GM18498 (cell line): ENCODE results near the gene ECM2.

Experiments used
- ATAC-seq: cut with Tn5 transposase; IDR thresholded peaks from one replicate; pipeline ENCODE4 v1.9.1; 2021; ENCODE audit warnings: mild to moderate bottlenecking, moderate library complexity; ENCODE audit not compliant: unreplicated experiment

ECM2 gene

DNA sequence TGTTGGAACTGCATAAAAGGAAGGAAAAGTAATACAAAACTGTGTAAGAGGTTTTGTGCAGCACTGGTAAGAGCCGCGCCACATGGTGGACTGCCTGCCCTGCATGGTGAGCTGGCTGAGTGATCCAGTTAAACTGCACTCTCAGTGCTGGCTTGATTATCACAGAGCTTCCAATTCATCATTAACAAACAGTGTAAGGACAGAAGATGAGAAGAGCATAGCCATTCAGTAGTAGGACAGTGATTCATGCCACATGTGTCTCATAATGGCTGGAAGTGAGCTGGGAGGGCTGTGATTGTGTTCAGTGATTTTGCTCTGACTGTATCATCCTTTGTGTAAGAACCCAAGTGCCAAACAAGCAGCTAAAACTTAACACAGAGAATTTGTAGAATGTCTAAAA, 67.6 kb downstream of the ECM2 start:
- no peak for ATAC-seq

DNA sequence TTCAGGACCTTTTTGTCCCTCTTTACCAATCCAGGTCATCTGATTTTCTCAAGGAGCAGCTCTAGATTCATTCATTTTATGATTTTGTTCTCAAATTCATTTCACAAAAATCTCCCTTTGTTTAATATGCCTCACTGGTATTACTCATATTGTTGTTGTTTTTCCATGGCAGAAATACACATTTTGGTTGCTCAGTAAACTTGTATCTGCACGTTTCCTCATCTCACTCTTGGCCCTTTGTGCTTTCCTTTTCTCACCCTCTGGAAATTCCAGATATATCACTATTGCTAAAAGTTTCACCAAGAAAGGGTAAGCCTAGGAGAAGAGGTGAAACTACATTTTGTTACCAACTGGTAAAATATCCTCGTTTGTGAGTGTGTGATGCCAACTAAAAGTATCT, 68.3 kb downstream of the ECM2 start:
- no peak for ATAC-seq

- no peak for ATAC-seq
Observed at GRCh38 chr9:92467041-92467440, 68.7 kb downstream of the ECM2 start.

- no peak for ATAC-seq
Observed at GRCh38 chr9:92463984-92464383, 71.8 kb downstream of the ECM2 start.

- ATAC-seq, result no peak
Observed at GRCh38 chr9:92463387-92463786, 72.4 kb downstream of the ECM2 start.

DNA sequence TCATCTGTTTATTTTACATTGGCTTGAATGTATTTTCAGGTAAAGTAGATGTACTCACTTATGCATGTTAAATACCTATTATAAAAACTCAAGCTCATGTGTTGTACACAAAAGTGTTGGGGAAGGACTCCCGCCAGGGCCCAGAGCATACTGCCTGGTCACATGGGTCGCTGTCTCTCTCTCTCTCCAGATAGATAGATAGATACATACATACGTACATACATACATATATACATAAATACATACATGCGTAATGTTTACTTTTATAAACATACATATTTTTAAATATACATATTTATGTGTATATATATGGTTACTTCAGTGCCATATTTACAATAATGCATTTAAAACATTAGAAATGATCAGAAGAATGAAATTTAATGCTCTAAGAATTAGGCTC, 78.2 kb downstream of the ECM2 start:
- no peak for ATAC-seq

GRCh38 chr9:92455217-92455616, 80.6 kb downstream of the ECM2 start:
- no peak for ATAC-seq

- no peak for ATAC-seq
Observed at GRCh38 chr9:92446536-92446935, 89.3 kb downstream of the ECM2 start.
